Psoas muscle (tissue), 8 donors: ENCODE measurements around the gene JMY. TPM values are rescaled to one million over a fixed set of nuclear protein-coding genes. Genes with fewer than 3 reads are reported as not detected.
A peak's percentile ranks its signal among the peaks of the same experiment; 100 is the strongest.

ENCODE experiments used
- ATAC-seq, 4 donors: fragments of 200-7000 bp; cut with Tn5 transposase; one replicate each; pipeline ENCODE4 v1.9.1; 2020; ENCODE audit warnings: moderate library complexity in 3 of 4, mild to moderate bottlenecking in 2 of 4
- DNase-seq, 2 donors: peaks; one replicate each; pipeline ENCODE4 v3.0.0-alpha.2; 2020
- H3K27ac ChIP-seq: fragments of 200-600 bp; one replicate; pipeline ENCODE4 v1.8.0; 2022
- H3K27me3 ChIP-seq, 3 donors: fragments of 200-600 bp in 1 of 3; one replicate each; pipeline versions ENCODE4 v1.6.1 to v1.8.0; 2013 to 2022; ENCODE audit warnings: low read length in 2 of 3, mild to moderate bottlenecking in 2 of 3, moderate library complexity in 1 of 3; ENCODE audit not compliant: insufficient read depth in 3 of 3
- H3K36me3 ChIP-seq, 2 donors: fragments of 200-600 bp in 1 of 2; one replicate each; pipeline versions ENCODE4 v1.6.1 to v1.8.0; 2013 to 2022; ENCODE audit warnings: low read depth in 1 of 2, mild to moderate bottlenecking in 1 of 2, moderate library complexity in 1 of 2; ENCODE audit not compliant: insufficient read depth in 1 of 2
- H3K4me1 ChIP-seq: fragments of 200-600 bp; one replicate; pipeline ENCODE4 v1.8.0; 2022
- H3K4me3 ChIP-seq: fragments of 200-600 bp; one replicate; pipeline ENCODE4 v1.8.0; 2022; ENCODE audit warnings: mild to moderate bottlenecking
- H3K9me3 ChIP-seq: fragments of 200-600 bp; one replicate; pipeline ENCODE4 v1.8.0; 2022
- WGBS, 3 donors: extraction: QIAGEN DNeasy Blood & Tissue Kit; methylation state at CpG; one replicate each; pipeline versions ENCODE4 v1.1.6 to v1.1.7; 2013; 5-methylcytosine and 5-hydroxymethylcytosine counted together
- intact Hi-C, 2 donors: fragments of 100-400 bp; cut with DNase I; formaldehyde crosslinking; loops; one replicate each; pipeline versions ENCODE4 v1.11.0 to v1.14.2; 2022
- polyA plus RNA-seq, 3 donors: library from polyadenylated mRNA; stranded (reverse); fragments of 200-250 nt; gene quantifications; one replicate each; pipeline ENCODE4 v1.2.3, GENCODE V29; 2013
- total RNA-seq, 4 donors: library from RNA; stranded (reverse); fragmentation: NEBNext Ultra II Directional in 2 of 4; extraction: Animal tissue kit (Norgen Biotek cat#: 25700) in 2 of 4; gene quantifications; one replicate each; pipeline versions ENCODE4 v1.2.1 to v1.2.4, GENCODE V29; 2021 to 2023
- TF ChIP-seq, protein P1 (sequence below): fragments of 200-600 bp; IDR thresholded peaks from one replicate; pipeline ENCODE4 v1.8.0; 2022; ENCODE audit warnings: antibody characterized with exemption
- donor health status: healthy with polysubstance abuse.
- donor health status: DM: no; HTN: no; CAD: no; lungs with moderate emphysema.
- donor health status: Bipolar disorder and iron deficiency.
- donor health status: healthy.
- donor health status: DM: yes; HTN: yes; CAD: no.
- donor health status: DM: no; HTN: no; CAD: no.
- donor health status: DM: no; HTN: no; CAD: no.
- donor health status: DM: yes; HTN: yes; CAD: no.

The JMY gene
- total and polyA plus RNA-seq, 7 donors = 1.3 to 17.0 (median 11.7) TPM

DNA sequence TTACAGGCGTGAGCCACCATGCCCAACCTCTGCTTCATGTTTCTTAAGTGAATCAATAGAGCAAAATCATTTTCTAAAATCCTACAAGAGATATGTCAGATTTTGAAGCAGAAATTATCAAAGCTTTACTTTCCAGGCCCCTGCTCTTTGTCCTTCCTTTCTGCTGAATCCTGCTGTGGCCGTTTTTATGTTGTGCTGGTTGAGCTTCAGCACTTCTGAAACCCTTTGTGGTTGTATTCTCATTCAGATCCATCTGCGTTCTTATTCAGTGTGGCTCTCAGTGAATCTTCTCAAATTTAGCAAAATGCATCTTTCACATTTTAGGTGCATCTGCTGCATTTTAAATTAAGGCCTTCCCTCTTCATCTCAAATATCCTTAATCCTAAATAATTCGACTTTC is 26.0 kb downstream of the JMY start:
- Histone ChIP-seq H3K27me3 (no peaks in the 10 kb centered on the region), H3K27ac (no peak overlapping the region), H3K4me3 (no peak overlapping the region), H3K9me3 (no peaks in the 10 kb centered on the region), H3K36me3 (no peaks in the 10 kb centered on the region), H3K4me1 (peaks cover 11% of the 10 kb centered on the region)
- DNase-seq = no peak
- intact Hi-C loops = no loop called here
- 72 to 79% (median 74%) methylated on average over 4 of the region's 4 CpGs for WGBS, 3 donors
- no peak for ATAC-seq
- TF ChIP-seq, protein P1, sequence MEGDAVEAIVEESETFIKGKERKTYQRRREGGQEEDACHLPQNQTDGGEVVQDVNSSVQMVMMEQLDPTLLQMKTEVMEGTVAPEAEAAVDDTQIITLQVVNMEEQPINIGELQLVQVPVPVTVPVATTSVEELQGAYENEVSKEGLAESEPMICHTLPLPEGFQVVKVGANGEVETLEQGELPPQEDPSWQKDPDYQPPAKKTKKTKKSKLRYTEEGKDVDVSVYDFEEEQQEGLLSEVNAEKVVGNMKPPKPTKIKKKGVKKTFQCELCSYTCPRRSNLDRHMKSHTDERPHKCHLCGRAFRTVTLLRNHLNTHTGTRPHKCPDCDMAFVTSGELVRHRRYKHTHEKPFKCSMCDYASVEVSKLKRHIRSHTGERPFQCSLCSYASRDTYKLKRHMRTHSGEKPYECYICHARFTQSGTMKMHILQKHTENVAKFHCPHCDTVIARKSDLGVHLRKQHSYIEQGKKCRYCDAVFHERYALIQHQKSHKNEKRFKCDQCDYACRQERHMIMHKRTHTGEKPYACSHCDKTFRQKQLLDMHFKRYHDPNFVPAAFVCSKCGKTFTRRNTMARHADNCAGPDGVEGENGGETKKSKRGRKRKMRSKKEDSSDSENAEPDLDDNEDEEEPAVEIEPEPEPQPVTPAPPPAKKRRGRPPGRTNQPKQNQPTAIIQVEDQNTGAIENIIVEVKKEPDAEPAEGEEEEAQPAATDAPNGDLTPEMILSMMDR = no peak

DNA sequence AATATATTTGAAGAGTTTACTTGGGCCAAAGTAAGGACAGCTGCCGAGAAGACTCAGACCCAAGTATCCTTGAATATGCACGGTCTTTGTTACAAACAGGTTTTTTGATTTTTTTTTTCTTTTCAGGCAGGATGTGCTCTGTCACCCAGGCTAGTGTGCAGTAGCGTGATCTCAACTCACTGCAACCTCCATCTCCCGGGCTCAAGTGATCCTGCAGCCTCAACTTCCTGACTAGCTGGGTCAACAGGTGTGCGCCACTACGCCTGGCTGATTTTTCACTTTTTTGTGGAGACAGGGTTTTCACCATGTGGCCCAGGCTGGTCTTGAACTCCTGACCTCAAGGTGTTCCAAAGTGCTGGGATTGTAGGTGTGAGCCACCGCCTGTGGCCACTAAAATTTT is 27.4 kb downstream of the JMY start:
- intact Hi-C loops = no loop called here
- Histone ChIP-seq H3K4me3 (no peak overlapping the region), H3K27ac (no peak overlapping the region), H3K9me3 (no peaks in the 10 kb centered on the region), H3K4me1 (peaks cover 11% of the 10 kb centered on the region), H3K36me3 (no peaks in the 10 kb centered on the region), H3K27me3 (no peaks in the 10 kb centered on the region)
- ATAC-seq (no peak), DNase-seq (no peak)
- WGBS, 3 donors = 80 to 88% (median 81%) methylated on average over 7 of the region's 7 CpGs
- TF ChIP-seq, protein P1 = no peak

DNA sequence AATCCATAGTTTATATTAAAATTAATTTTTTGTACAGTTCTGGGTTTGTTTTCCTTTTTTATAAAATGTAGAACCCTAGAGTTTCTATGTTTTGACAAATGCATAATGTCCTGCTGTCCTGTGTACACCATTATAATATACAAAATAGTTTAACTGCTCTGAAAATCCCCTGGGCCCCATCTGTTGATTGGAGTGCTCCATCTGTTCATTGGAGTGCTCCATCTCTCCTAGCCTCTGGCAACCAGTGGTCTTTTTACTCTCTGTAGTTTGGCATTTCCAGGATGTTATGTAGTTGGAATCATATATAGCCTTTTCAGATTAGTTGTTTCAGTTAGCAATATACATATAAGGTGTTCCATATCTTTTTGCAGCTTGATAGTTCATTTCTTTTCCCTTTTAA is 31.2 kb downstream of the JMY start:
- TF ChIP-seq, protein P1 = no peak

DNA sequence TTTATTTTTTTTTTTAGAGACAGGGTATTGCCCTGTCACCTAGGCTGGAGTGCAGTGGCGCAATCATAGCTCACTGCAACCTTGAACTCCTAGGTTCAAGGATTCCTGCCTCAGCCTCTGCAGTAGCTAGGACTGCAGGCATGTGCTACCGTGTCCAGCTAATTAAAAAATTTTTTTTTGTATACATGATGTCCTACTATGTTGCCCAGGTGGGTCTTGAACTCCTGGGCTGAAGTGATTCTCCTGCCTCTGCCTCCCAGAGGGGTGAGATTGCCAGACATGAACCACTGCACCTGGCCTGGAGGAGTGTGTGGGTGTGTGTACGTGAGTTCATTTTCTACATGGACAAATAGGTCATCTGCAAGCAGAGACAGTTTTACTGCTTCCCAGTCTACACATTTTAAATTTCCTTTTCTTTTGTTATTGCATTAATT is 33.8 kb downstream of the JMY start:
- WGBS, 3 donors = 84 to 95% (median 86%) methylated on average over 3 of the region's 3 CpGs
- ATAC-seq (peak in 1 of 4 donors; percentile 36), DNase-seq (no peak)
- intact Hi-C loops = no loop called here
- no peaks in the 10 kb centered on the region for H3K27me3 ChIP-seq
- no peaks in the 10 kb centered on the region for H3K9me3 ChIP-seq
- H3K4me3 ChIP-seq = no peak overlapping the region
- TF ChIP-seq, protein P1 = no peak
- no peak overlapping the region for H3K27ac ChIP-seq
- no peaks in the 10 kb centered on the region for H3K4me1 ChIP-seq
- H3K36me3 ChIP-seq = peaks cover 0 to 3% of the 10 kb centered on the region in 2 donors

More for the DNA sequence above, 31.2 kb downstream of the JMY start:
- intact Hi-C loops = no loop called here
- H3K27me3 ChIP-seq = no peaks in the 10 kb centered on the region
- peaks cover 0 to 3% of the 10 kb centered on the region in 2 donors for H3K36me3 ChIP-seq
- H3K4me3 ChIP-seq = no peak overlapping the region
- no peak overlapping the region for H3K27ac ChIP-seq
- H3K4me1 ChIP-seq = peaks cover 4% of the 10 kb centered on the region
- no peak for DNase-seq
- no peak for ATAC-seq
- H3K9me3 ChIP-seq = no peaks in the 10 kb centered on the region

DNA sequence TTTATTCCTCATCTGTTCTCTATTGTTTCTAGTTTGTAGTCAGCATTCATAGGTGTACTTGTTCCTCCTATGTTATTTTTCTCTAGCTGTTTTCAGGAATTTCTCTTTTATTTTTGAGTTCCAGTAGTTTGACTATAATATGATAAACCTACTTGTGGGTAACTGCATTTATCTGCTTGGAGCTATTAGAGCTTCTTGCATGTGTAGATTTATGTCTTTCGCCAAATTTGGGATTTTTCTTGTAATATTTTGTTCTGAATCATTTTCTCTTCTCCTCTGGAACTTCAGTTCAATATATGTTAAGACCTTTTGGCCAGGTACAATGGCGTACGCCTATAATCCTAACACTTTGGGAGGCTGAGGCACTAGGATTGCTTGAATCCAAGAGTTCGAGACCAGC is 37.4 kb downstream of the JMY start:
- intact Hi-C loops = no loop called here
- Histone ChIP-seq H3K4me1 (no peaks in the 10 kb centered on the region), H3K9me3 (no peaks in the 10 kb centered on the region), H3K36me3 (peaks cover 0 to 3% of the 10 kb centered on the region in 2 donors), H3K4me3 (no peak overlapping the region), H3K27ac (no peak overlapping the region), H3K27me3 (no peaks in the 10 kb centered on the region)
- ATAC-seq (no peak), DNase-seq (no peak)
- TF ChIP-seq, protein P1 = no peak
- WGBS, 3 donors = 96 to 100% (median 98%) methylated on average over 4 of the region's 4 CpGs
